Measurements from ENCODE around the gene MAP2K7.
A peak's percentile ranks its signal among the peaks of the same experiment; 100 is the strongest.

MAP2K7 gene

GRCh38 chr19:7940841-7941240 lies 37.2 kb downstream of the MAP2K7 start:
- no peak overlapping the region for H3K4me3 ChIP-seq (ENCODE audit: low read length)
- no peak for DNase-seq (ENCODE audit: low read depth)
- no peak for TF ChIP-seq CTCF (conservative IDR thresholded peaks at IDR 0.05; ENCODE audit: low read length)

- no peak for TF ChIP-seq CTCF (conservative IDR thresholded peaks at IDR 0.05; ENCODE audit: low read length)
- H3K4me3 ChIP-seq (ENCODE audit: low read length), result peak overlapping the region; percentile 92
- DNase-seq (ENCODE audit: low read depth), result no peak
Observed at GRCh38 chr19:7941895-7942596, 38.4 kb downstream of the MAP2K7 start.

DNA sequence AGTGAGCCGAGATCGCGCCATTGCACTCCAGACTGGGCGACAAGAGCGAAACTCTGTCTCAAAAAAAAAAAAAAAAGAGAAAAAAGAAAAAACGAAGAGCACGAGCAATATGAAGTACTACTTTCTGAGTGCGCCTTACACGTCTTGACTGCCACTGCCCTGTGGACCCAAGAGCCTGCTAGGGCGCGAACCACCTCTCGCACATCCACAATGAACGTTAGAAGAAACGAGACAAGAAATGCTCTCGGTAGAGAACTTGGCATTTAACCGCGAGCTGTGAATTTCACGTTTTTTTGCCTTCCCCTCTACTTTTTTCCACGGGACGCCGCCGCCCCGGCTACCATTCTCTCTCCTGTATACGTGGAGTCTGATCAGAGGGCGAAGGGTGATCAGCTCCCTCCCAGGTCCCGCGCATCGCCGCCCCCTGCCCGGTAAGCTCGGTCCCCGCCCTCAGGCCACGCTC lies 39.3 kb downstream of the MAP2K7 start:
- DNase-seq (ENCODE audit: low read depth), result no peak
- no peak for TF ChIP-seq CTCF (conservative IDR thresholded peaks at IDR 0.05; ENCODE audit: low read length)
- H3K4me3 ChIP-seq (ENCODE audit: low read length), result peak overlapping the region; percentile 92

DNA sequence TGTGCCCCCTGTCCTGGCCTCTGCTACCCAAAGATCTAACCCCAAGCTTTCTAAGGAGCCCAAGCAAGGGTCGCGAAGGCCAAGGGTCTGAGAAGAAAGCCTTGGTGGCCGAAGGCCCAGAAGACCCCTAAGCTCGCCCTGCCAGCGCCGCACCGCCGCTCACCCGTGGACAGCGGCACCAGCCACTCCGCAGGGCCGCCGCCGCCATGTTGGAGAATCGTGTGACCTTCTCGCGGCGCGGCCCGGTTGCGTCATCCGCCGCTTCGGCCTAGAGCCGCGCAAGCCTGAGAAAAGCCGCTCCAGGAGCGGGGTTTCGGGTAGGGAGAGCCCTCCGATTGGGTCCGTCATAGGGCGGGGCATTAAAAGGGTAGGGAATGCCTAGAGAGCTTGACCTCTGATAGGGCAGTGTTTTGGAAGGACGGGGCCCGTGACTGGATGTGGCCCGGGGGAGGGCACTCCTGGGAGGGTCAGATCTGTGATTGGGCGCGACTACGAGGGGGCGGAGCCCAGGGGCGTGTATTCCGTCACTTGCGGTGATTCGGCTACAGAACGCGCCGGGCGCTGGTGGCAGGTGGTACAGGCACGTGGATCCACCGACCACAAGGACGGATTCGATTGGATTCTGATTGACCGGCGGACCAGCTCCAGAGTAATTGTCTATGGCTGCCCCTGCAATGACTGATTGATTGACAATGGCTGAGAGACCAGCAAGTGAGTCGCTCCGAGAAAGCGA lies 39.9 kb downstream of the MAP2K7 start, which contains the start of gene TIMM44:
TSS of gene TIMM44 (minus strand) at position 223 of the 733 bp plus-strand sequence. CDS start at position 208, 15 bp downstream.
- DNase-seq (ENCODE audit: low read depth), result peak; percentile 99
- no peak for TF ChIP-seq CTCF (conservative IDR thresholded peaks at IDR 0.05; ENCODE audit: low read length)

DNA sequence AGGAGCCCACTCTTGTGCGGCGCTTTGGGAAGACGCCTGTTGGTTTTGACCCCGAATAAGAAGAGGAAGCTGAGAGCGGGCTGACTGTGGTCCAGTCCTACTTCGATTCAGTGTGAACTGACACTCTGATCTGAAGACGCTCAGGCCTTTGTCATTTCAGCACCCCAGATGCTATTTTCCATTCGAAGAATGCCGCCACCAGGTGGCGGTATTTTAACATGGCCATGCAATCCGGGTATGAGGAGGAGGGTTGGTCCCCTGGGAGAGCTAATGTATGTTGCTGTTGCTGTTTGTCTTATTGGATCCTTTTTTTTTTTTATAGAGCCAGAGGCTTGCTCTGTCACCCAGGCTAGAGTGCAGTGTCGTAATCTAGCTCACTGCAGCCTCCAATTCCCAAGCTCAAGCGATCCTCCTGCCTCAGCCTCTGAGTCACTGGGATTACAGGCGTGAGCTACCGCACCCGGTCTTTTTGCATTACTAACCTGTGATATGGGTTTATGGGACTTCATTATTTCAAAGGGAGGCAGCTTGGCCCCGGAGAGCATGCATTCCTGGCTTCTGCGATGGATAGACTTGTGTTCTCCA lies 40.6 kb downstream of the MAP2K7 start:
- TF ChIP-seq CTCF (conservative IDR thresholded peaks at IDR 0.05; ENCODE audit: low read length), result peak; percentile 81
- peak overlapping the region; percentile 78 for H3K4me3 ChIP-seq (ENCODE audit: low read length)
- peak; percentile 92 for DNase-seq (ENCODE audit: low read depth)

More for the DNA sequence above, 39.9 kb downstream of the MAP2K7 start, which contains the start of gene TIMM44:
- H3K4me3 ChIP-seq (ENCODE audit: low read length), result peak within 1 kb of the TSS; percentile 92

GRCh38 chr19:7947939-7948338 lies 44.3 kb downstream of the MAP2K7 start:
- no peak overlapping the region for H3K4me3 ChIP-seq (ENCODE audit: low read length)
- DNase-seq (ENCODE audit: low read depth), result no peak
- no peak for TF ChIP-seq CTCF (conservative IDR thresholded peaks at IDR 0.05; ENCODE audit: low read length)
